Caco-2 (cell line): ENCODE measurements around the gene PRR15L. TPM values are rescaled to one million over a fixed set of nuclear protein-coding genes. Genes with fewer than 3 reads are reported as not detected.
"Not testable (repeated sequence)": the region's sequence is repeated elsewhere in the genome, so short reads cannot be mapped to it uniquely, and the experiment has no call there.

Source experiments
- BruUV-seq: library from RNA; stranded (reverse); fragments of 400-500 nt; replicated peaks from 2 replicates; lab custom pipeline; 2021; lab: Mats Ljungman, UMichigan
- CTCF ChIA-PET: fragments of 300-600 bp; sonication (Branson Sonifier 250); formaldehyde crosslinking; loops from one replicate; lab custom pipeline; 2022; ENCODE audit warnings: antibody characterized with exemption; lab: Charles Lee
- POLR2A ChIA-PET: fragments of 300-600 bp; sonication (Branson Sonifier 250); formaldehyde crosslinking; loops from one replicate; lab custom pipeline; 2022; ENCODE audit warnings: antibody characterized with exemption; lab: Charles Lee
- DNase-seq, 2 experiments: peaks; one replicate each; pipeline versions ENCODE4 v3.0.0 to v3.0.0-alpha.2; 2020 to 2022
- H3K27me3 ChIP-seq: replicated peaks from 2 replicates; pipeline ENCODE4 v1.6.0; 2011; ENCODE audit warnings: low read length; ENCODE audit not compliant: control insufficient read depth, insufficient read depth
- H3K36me3 ChIP-seq: 2 replicates; pipeline ENCODE4 v1.5.1; 2011; ENCODE audit warnings: low read length; ENCODE audit not compliant: control insufficient read depth, insufficient read depth
- H3K4me1 ChIP-seq: fragments of 250-450 bp; sonication (Bioruptor Pico); 2 replicates; pipeline ENCODE4 v1.5.1; 2020; ENCODE audit warnings: mild to moderate bottlenecking
- H3K4me3 ChIP-seq: 2 replicates; pipeline ENCODE4 v1.5.1; 2011; ENCODE audit warnings: low read depth, mild to moderate bottlenecking, control low read depth, low read length
- H3K9me3 ChIP-seq: fragments of 250-450 bp; sonication (Bioruptor Pico); 2 replicates; pipeline ENCODE4 v1.5.1; 2020; ENCODE audit warnings: mild to moderate bottlenecking, moderate library complexity
- H3K27ac Mint-ChIP-seq: one replicate; pipeline ENCODE4 v1.8.0; 2022; ENCODE audit warnings: mixed read lengths; ENCODE audit not compliant: unreplicated experiment
- H3K27me3 Mint-ChIP-seq: one replicate; pipeline ENCODE4 v1.8.0; 2022; ENCODE audit warnings: mixed read lengths; ENCODE audit not compliant: insufficient read depth, unreplicated experiment
- H3K36me3 Mint-ChIP-seq: one replicate; pipeline ENCODE4 v1.8.0; 2022; ENCODE audit warnings: mild to moderate bottlenecking, mixed read lengths; ENCODE audit not compliant: insufficient read depth, unreplicated experiment
- H3K4me1 Mint-ChIP-seq: one replicate; pipeline ENCODE4 v1.8.0; 2022; ENCODE audit warnings: low read depth, mixed read lengths; ENCODE audit not compliant: unreplicated experiment
- H3K4me3 Mint-ChIP-seq: one replicate; pipeline ENCODE4 v1.8.0; 2022; ENCODE audit warnings: mild to moderate bottlenecking, moderate library complexity, mixed read lengths; ENCODE audit not compliant: unreplicated experiment
- H3K9me3 Mint-ChIP-seq: one replicate; pipeline ENCODE4 v1.8.0; 2022; ENCODE audit warnings: mixed read lengths; ENCODE audit not compliant: unreplicated experiment
- CTCF ChIP-seq, 2 experiments: fragments of 200-600 bp in 1 of 2; IDR thresholded peaks; 1 replicate in 1 of 2; 2 replicates in 1 of 2; pipeline versions ENCODE4 v1.5.1 to v1.8.0; 2011 to 2022; ENCODE audit warnings: antibody characterized with exemption in 1 of 2, control low read depth in 1 of 2, inconsistent platforms in 1 of 2, low read depth in 1 of 2, low read length in 1 of 2, mild to moderate bottlenecking in 1 of 2, moderate library complexity in 1 of 2; ENCODE audit not compliant: insufficient read depth in 1 of 2, severe bottlenecking in 1 of 2, unreplicated experiment in 1 of 2
- intact Hi-C: fragments of 100-400 bp; cut with micrococcal nuclease; formaldehyde crosslinking; loops from one replicate; pipeline ENCODE4 v1.10.0; 2022; ENCODE audit not compliant: unreplicated experiment
- total RNA-seq: library from RNA; stranded (reverse); gene quantifications from 2 replicates; pipeline ENCODE4 v1.2.3, GENCODE V29; 2022

The PRR15L gene
- total RNA-seq, 1 experiment from 2014 or later = 24.3 TPM

GRCh38 chr17:47925678-47925988 is 32.0 kb downstream of the PRR15L start:
- H3K4me1 Mint-ChIP-seq = no peaks in the 10 kb centered on the region
- no peak for DNase-seq
- no peaks in the 10 kb centered on the region for H3K9me3 ChIP-seq
- H3K36me3 ChIP-seq = peaks cover 2% of the 10 kb centered on the region; the same call in 1 of the 2 replicates
- ChIA-PET CTCF (interaction anchor here (0.6 to 1.6 kb wide), 3 partner anchors 13 to 45 kb away, joined by 4 to 8 read pairs (median 4); partner anchors contain the start of gene CDK5RAP3), POLR2A (interaction anchor here (0.6 kb wide), 1 partner anchor 55 kb away, joined by 5 read pairs; no protein-coding TSS in a partner anchor)
- peaks cover 36% of the 10 kb centered on the region for H3K36me3 Mint-ChIP-seq
- H3K4me1 ChIP-seq = no peaks in the 10 kb centered on the region
- intact Hi-C loops = no loop called here
- H3K9me3 Mint-ChIP-seq = no peaks in the 10 kb centered on the region
- no peak for TF ChIP-seq CTCF (IDR thresholded peaks at IDR 0.05; ENCODE audit: insufficient read depth in 1 of 2, low read depth in 1 of 2, low read length in 1 of 2, severe bottlenecking in 1 of 2, unreplicated experiment in 1 of 2)
- no peak overlapping the region for H3K4me3 ChIP-seq
- H3K27me3 ChIP-seq = no peaks in the 10 kb centered on the region
- no peaks in the 10 kb centered on the region for H3K27me3 Mint-ChIP-seq
- H3K4me3 Mint-ChIP-seq = no peak overlapping the region
- no TSS peak for BruUV-seq
- H3K27ac Mint-ChIP-seq = no peak overlapping the region

DNA sequence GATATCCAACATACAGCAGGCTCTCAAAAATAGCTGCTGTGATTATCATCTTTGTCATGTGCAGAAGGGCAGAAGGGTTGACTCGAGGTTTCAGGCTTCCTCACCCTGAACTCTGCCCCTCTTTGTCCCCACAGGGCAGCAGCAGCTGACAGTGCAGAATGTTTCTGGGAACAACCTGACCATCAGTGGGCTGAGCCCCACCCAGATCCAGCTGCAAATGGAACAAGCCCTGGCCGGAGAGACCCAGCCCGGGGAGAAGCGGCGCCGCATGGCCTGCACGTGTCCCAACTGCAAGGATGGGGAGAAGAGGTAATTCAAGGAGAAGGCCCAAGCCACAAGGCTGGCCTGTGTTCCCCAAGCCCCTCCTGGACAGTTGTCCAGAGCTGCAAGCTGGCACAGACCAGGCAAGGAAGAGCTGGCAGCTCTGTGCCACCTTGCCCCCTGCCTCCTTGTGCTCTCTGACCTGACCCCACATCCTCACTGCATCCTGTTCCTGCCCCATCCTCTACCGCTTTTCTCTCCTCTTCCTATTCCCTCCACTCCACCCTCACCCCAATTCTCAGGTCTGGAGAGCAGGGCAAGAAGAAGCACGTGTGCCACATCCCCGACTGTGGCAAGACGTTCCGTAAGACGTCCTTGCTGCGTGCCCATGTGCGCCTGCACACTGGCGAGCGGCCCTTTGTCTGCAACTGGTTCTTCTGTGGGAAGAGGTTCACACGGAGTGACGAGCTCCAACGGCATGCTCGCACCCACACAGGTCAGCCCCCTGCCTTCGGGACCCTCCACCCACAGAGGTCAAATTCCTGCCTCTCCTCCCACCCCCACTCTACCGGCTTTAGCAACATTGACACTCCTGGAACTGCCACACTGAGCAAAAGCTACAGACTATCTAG is 32.7 kb downstream of the PRR15L start:
- intact Hi-C loops = no loop called here
- CTCF ChIA-PET = interaction anchor here (0.6 to 1.6 kb wide), 4 partner anchors 14 to 46 kb away, joined by 4 to 8 read pairs (median 6); partner anchors contain the start of genes CDK5RAP3 and PNPO
- POLR2A ChIA-PET = interaction anchor here (1.0 kb wide), 1 partner anchor 45 kb away, joined by 3 read pairs; no protein-coding TSS in a partner anchor
- Histone ChIP-seq H3K27me3 (no peaks in the 10 kb centered on the region), H3K4me1 (no peaks in the 10 kb centered on the region), H3K36me3 (peaks cover 2% of the 10 kb centered on the region; the same call in 1 of the 2 replicates), H3K4me3 (no peak overlapping the region), H3K9me3 (no peaks in the 10 kb centered on the region)
- Mint-ChIP-seq H3K9me3 (no peaks in the 10 kb centered on the region), H3K27me3 (no peaks in the 10 kb centered on the region), H3K4me3 (no peak overlapping the region), H3K36me3 (peaks cover 35% of the 10 kb centered on the region), H3K4me1 (no peaks in the 10 kb centered on the region), H3K27ac (no peak overlapping the region)
- TF ChIP-seq CTCF (IDR thresholded peaks at IDR 0.05; ENCODE audit: insufficient read depth in 1 of 2, low read depth in 1 of 2, low read length in 1 of 2, severe bottlenecking in 1 of 2, unreplicated experiment in 1 of 2) = no peak
- no TSS peak for BruUV-seq
- no peak for DNase-seq

- H3K4me1 ChIP-seq, H3K4me3 ChIP-seq, H3K4me3 Mint-ChIP-seq, DNase-seq, H3K4me1 Mint-ChIP-seq, intact Hi-C loops, CTCF ChIA-PET, H3K27ac Mint-ChIP-seq, H3K9me3 ChIP-seq, H3K36me3 ChIP-seq, H3K9me3 Mint-ChIP-seq, POLR2A ChIA-PET, H3K27me3 ChIP-seq, BruUV-seq, H3K27me3 Mint-ChIP-seq: not testable (repeated sequence)
- H3K36me3 Mint-ChIP-seq = peaks cover 31% of the 10 kb centered on the region
These were observed 37.8 kb downstream of the PRR15L start for GRCh38 chr17:47919889-47920288.
